Iris pigment epithelial cell (primary cell): ENCODE measurements around the gene SLC30A10.
"Not testable (repeated sequence)": the region's sequence is repeated elsewhere in the genome, so short reads cannot be mapped to it uniquely, and the experiment has no call there.

Experiments used
- DNase-seq: peaks from one replicate; pipeline ENCODE4 v3.0.0-alpha.2; 2011; ENCODE audit warnings: low read depth

The SLC30A10 gene

GRCh38 chr1:219927956-219928790 lies at the start of gene SLC30A10:
Gene SLC30A10, minus strand, starts transcription at chr1:219928557. Its CDS starts 117 bp downstream, at chr1:219928440.
- peak; percentile 3 for DNase-seq

DNA sequence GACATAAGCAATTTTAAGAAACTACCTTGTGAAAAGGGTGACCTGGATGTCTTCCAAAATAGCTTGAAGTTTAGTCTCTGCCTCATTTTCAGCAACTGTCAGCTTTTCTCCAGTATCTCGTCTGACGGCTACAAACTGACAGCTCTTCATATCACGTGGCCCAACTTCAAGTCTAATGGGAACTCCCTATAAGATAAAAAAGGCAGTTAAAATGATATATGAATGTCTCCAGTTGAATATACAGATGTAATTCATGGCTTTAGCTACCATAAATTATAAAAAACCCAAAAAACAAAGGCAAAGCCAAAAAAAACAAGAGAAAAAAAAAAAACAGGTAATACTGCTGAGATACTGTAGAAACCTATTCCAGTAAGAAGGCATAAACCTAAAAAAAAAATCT lies 44.9 kb upstream of the SLC30A10 start:
- DNase-seq = no peak

DNA sequence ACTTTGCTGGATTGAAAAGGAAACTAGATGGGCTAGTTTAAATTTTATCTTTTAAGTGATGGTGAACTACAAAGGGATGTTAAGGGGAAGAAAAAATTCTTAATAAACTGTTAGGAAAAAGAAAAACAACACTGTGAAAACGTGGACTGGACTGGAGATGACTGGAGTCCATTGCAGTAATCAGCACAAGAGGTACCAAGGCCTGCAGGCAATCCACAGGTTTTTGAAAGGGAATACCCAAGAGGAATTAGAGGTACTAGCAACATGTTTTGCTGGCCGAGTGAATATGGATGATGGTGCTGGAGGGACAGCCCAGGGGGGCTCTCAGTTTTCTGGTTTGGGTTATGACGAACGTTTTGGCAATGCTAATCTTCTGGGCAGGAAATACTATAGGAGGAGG lies 39.0 kb upstream of the SLC30A10 start:
- DNase-seq = no peak

DNA sequence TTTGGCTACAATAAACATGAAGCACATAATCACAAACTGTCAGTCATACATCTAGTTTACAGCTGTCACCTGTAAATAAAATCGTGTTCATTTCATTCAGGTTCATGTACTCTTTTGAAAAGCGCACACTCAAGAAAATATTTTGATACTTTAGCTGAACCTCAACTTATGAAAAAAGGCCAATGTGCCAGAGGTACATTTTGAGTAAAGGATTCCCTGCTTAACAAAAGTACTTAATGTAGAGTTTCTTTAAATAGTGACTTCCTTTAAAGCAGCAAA lies 37.7 kb upstream of the SLC30A10 start:
- no peak for DNase-seq

- no peak for DNase-seq
Measured at GRCh38 chr1:219965285-219966070, 37.1 kb upstream of the SLC30A10 start.

DNA sequence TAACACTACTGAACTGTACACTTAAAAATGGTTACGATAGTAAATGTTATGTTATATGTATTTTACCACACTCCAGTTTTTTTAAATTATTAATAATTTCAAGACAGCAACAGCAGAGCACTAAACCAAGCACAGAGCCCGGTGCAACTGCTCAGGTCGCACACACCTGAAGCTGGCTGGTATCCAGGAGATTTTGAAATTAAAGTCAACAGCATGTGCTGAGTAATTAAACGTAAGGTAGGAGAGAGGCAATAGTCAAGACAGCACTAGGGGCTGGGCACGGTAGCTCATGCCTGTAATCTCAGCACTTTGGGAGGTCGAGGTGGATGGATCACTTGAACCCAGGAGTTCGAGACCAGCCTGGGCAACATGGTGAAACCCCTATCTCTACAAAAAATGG lies 35.1 kb upstream of the SLC30A10 start:
- DNase-seq = no peak

- no peak for DNase-seq
Measured at GRCh38 chr1:219961684-219962083, 33.3 kb upstream of the SLC30A10 start.

DNA sequence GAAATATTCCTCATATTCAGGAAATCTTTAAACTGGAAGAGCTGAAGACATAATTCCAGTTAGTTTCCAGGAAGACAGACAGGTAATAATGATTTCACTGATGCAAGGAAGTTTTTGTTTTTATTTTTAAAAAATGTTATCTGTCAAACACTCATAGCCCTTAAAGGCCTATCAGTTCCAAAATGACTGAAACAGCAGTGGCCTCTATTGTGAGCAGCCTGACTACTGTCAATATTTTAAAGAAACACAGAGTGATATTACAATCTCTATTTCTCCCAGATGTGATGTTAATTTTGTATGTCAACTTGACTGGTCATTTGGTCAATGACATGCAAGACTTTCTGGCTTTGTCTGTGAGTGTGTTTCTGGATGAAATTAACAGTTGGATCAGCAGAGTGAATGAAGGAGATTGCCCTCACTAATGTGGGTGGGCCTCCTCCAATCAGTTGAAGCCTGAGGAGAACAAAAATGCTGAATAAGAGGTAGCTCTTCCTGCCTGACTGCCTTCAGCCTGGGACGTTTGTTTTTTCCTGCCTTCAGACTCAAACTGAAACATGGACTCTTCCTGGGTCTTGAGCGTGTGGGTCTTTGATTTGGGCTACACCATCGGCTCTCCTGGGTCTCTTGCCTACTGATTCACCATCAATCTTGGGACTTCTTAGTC lies 31.3 kb upstream of the SLC30A10 start:
- DNase-seq = no peak

- no peak for DNase-seq
Measured at GRCh38 chr1:219958875-219959417, 30.6 kb upstream of the SLC30A10 start.

DNA sequence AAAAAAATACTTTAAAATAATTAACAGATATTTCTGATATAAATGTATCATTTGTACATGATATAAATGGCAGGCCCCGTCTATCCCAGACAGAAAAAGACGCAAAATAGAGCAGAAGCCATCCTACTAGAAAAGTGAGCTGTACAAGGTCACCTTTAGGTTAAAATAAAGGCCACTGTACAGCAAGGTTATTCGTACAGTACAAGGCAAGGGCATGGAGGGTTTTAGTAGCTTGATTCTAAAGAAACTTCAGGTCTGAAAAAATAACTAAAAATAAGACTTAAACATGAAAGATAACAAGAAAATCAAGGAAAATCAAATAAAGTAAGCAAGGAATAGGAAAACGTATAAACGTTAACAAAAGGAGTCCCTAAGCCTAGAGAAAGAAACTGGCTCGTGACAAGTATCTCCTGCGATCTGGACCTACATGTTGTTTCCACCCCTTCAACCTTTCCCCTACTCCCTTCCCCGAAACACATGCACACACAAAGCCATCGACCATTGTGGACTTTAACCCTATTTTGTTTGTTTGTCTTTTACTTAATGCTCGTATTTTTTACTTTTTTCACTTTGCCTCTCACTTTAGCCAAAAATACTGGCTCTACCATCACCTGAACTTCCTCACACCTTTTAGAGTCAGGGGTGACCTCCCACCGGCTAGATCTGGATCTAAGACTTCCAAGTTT lies 26.5 kb upstream of the SLC30A10 start:
- DNase-seq = no peak

DNA sequence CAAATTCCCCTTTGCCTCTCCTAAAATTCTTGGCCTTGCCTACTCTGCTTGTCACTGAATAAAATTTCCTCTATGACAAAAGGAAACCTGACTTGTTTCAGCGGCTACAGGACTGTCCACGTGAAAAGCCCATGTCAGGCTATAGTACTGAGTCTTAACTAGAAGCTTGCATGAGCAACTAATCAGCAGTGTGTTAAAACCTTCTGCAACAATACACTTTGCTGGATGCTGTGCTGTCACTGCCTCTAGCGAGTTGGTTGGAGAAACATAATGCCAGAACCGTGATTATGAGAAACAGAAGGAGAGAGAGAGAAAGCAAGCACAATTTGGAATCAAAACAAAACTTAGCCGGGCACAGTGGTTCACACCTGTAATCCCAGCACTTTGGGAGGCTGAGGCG lies 25.7 kb upstream of the SLC30A10 start:
- no peak for DNase-seq

DNA sequence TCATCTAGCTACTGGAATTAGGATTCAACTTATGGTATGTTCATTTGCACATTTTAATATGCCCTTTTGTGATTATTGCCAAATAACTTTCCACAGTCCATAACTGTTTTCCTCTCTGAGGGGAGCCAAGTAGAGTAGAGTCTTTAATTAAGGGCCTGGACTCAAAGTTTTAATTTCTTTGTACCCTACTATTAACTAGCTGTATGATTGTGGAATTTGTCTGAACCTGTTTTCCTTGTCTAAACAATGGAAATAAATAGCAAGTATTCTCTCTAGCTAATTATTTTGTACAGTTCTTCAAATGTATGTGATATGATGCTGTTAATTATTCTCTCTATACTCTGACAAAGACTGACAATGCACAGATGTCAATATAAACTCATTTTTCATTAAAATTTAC lies 24.0 kb upstream of the SLC30A10 start:
- no peak for DNase-seq

GRCh38 chr1:219949227-219949626 lies 20.9 kb upstream of the SLC30A10 start:
- not testable (repeated sequence) for DNase-seq

DNA sequence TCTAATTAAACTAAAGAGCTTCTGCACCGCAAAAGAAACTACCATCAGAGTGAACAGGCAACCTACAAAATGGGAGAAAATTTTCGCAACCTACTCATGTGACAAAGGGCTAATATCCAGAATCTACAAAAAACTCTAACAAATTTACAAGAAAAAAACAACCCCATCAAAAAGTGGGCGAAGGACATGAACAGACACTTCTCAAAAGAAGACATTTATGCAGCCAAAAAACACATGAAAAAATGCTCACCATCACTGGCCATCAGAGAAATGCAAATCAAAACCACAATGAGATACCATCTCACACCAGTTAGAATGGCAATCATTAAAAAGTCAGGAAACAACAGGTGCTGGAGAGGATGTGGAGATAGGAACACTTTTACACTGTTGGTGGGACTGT lies 20.4 kb upstream of the SLC30A10 start:
- DNase-seq = not testable (repeated sequence)

DNA sequence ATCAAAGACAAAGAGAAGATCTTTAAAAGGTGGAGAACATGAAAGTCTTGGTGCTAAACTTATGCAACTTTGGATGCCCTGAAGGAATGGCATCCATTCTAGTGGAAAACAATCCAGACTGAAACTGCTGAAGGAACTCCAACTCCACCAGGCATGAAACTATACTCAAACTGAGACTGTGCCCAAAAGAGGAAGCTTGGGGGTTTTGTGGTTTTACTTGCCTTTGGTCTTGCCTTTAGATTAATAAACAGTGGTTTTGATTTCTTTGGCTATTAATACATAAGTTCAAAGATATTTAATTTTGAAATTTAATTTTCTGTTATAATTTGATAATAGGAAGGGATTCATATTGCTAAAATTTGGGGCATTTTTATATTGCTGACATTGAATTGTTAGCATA lies 17.4 kb upstream of the SLC30A10 start:
- DNase-seq = no peak

GRCh38 chr1:219941179-219942118 lies 13.1 kb upstream of the SLC30A10 start:
- DNase-seq = no peak

GRCh38 chr1:219940707-219941106 lies 12.3 kb upstream of the SLC30A10 start:
- DNase-seq = no peak

DNA sequence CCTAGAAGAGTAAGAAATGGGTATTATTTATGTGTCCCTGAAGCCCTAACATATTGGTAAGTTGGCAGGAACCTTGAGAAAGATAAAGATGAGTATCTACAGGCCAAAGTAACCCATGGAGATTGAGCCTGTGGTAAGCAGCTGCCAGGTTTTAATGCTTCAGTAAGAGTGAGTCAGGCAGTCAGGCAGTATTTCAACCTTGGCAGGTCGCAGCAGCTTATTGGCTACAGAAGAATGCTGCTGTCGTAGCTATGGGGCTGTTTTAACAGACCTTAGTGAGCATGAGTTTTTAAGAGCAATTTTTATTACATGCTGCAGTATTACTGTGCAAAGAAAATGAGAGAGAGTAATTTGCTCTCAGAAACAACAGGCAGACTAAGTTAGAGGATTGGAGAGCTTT lies 10.3 kb upstream of the SLC30A10 start:
- peak; percentile 59 for DNase-seq

GRCh38 chr1:219933763-219934162 lies 5.4 kb upstream of the SLC30A10 start:
- DNase-seq = not testable (repeated sequence)

DNA sequence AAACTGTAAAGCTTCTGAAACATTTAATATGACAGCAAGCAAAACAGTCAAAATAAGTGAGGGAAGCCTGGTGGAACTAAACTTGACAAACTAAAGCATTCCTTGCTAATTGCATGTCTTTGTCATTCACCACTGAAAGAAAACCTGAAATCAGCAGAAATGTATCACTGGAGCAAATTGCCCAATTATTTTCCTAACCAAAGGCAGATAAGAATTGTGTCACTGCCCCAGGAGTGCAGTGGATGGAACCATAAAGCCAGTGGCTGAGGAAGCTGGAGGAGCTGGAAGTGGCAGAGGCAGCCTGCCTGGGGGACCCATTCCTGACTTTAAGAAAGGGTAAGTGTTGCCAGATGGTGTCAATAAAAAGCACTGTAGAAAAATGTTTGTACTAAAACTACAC lies 2.7 kb upstream of the SLC30A10 start:
- DNase-seq = no peak

GRCh38 chr1:219928791-219929118 lies 398 bp upstream of the SLC30A10 start:
- DNase-seq = no peak
